H9 (cell line): Measurements from ENCODE around the gene FAM83F. TPM values are rescaled to one million over a fixed set of nuclear protein-coding genes. Genes with fewer than 3 reads are reported as not detected.

Source experiments
- DNase-seq: peaks from one replicate; pipeline ENCODE4 v3.0.0-alpha.2; 2017
- H2AFZ ChIP-seq: one replicate; pipeline ENCODE4 v1.6.1; 2013; ENCODE audit warnings: mild to moderate bottlenecking, low read length, control low read depth, moderate library complexity
- H2AK5ac ChIP-seq: 2 replicates; pipeline ENCODE4 v1.6.1; 2013; ENCODE audit warnings: low read length, control low read depth, mixed read lengths; ENCODE audit not compliant: insufficient read length
- H2BK120ac ChIP-seq: one replicate; pipeline ENCODE4 v1.6.1; 2013; ENCODE audit warnings: low read depth, mild to moderate bottlenecking, low read length, control low read depth, inconsistent platforms; ENCODE audit not compliant: poor library complexity, severe bottlenecking
- H2BK12ac ChIP-seq: 2 replicates; pipeline ENCODE4 v1.6.1; 2013; ENCODE audit warnings: low read length, control low read depth, mixed read lengths, low read depth; ENCODE audit not compliant: insufficient read length
- H2BK15ac ChIP-seq: 2 replicates; pipeline ENCODE4 v1.6.1; 2013; ENCODE audit warnings: low read depth, low read length, control low read depth
- H2BK20ac ChIP-seq: one replicate; pipeline ENCODE4 v1.6.1; 2013; ENCODE audit warnings: low read depth, mild to moderate bottlenecking, low read length, control low read depth, inconsistent platforms; ENCODE audit not compliant: poor library complexity, severe bottlenecking
- H2BK5ac ChIP-seq: 2 replicates; pipeline ENCODE4 v1.6.1; 2013; ENCODE audit warnings: low read length, control low read depth, mixed read lengths; ENCODE audit not compliant: insufficient read length
- H3K14ac ChIP-seq: 2 replicates; pipeline ENCODE4 v1.6.1; 2013; ENCODE audit warnings: low read length, control low read depth; ENCODE audit not compliant: insufficient read depth
- H3K18ac ChIP-seq: 2 replicates; pipeline ENCODE4 v1.6.1; 2013; ENCODE audit warnings: low read depth, mild to moderate bottlenecking, mixed read lengths, low read length, control low read depth; ENCODE audit not compliant: insufficient read length
- H3K23ac ChIP-seq: 2 replicates; pipeline ENCODE4 v1.6.1; 2013; ENCODE audit warnings: low read length, control low read depth, mixed read lengths, low read depth; ENCODE audit not compliant: insufficient read length
- H3K23me2 ChIP-seq: 2 replicates; pipeline ENCODE4 v1.6.1; 2013; ENCODE audit warnings: low read depth, mild to moderate bottlenecking, mixed read lengths, low read length, control low read depth; ENCODE audit not compliant: insufficient read length, poor library complexity, severe bottlenecking
- H3K27ac ChIP-seq: 2 replicates; pipeline ENCODE4 v1.5.1; 2013; ENCODE audit warnings: low read length, control low read depth, mixed read lengths, low read depth; ENCODE audit not compliant: insufficient read length
- H3K27me3 ChIP-seq: 2 replicates; pipeline ENCODE4 v1.6.1; 2013; ENCODE audit warnings: low read length, control low read depth, inconsistent platforms; ENCODE audit not compliant: insufficient read depth
- H3K4ac ChIP-seq: 2 replicates; pipeline ENCODE4 v1.6.1; 2013; ENCODE audit warnings: low read depth, mild to moderate bottlenecking, control low read depth, inconsistent platforms, low read length, moderate library complexity
- H3K4me1 ChIP-seq: 2 replicates; pipeline ENCODE4 v1.6.1; 2013; ENCODE audit warnings: low read length, control low read depth, inconsistent platforms; ENCODE audit not compliant: insufficient read depth
- H3K4me2 ChIP-seq: 2 replicates; pipeline ENCODE4 v1.6.1; 2013; ENCODE audit warnings: low read length, control low read depth, mixed read lengths; ENCODE audit not compliant: insufficient read length, insufficient read depth
- H3K56ac ChIP-seq: 2 replicates; pipeline ENCODE4 v1.6.1; 2013; ENCODE audit warnings: low read depth, mild to moderate bottlenecking, mixed read lengths, low read length, control low read depth; ENCODE audit not compliant: insufficient read length
- H3K79me1 ChIP-seq: 2 replicates; pipeline ENCODE4 v1.6.1; 2013; ENCODE audit warnings: low read depth, mild to moderate bottlenecking, moderate library complexity, low read length, control low read depth, inconsistent platforms; ENCODE audit not compliant: insufficient read depth, poor library complexity, severe bottlenecking
- H3K79me2 ChIP-seq: 2 replicates; pipeline ENCODE4 v1.6.1; 2013; ENCODE audit warnings: low read length, control low read depth, inconsistent platforms; ENCODE audit not compliant: insufficient read depth
- H3K9ac ChIP-seq: 2 replicates; pipeline ENCODE4 v1.6.1; 2013; ENCODE audit warnings: low read length, control low read depth, mixed read lengths; ENCODE audit not compliant: insufficient read length; ENCODE audit errors: extremely low read depth
- H3K9me3 ChIP-seq: one replicate; pipeline ENCODE4 v1.6.1; 2013; ENCODE audit warnings: low read depth, low read length, inconsistent platforms; ENCODE audit not compliant: control insufficient read depth
- H3T11ph ChIP-seq: one replicate; pipeline ENCODE4 v1.6.1; 2013; ENCODE audit warnings: mild to moderate bottlenecking, low read length, control low read depth, inconsistent platforms
- H4K20me1 ChIP-seq: one replicate; pipeline ENCODE4 v1.6.1; 2013; ENCODE audit not compliant: control insufficient read depth, insufficient read length, insufficient read depth
- H4K5ac ChIP-seq: 2 replicates; pipeline ENCODE4 v1.6.1; 2013; ENCODE audit warnings: low read depth, mild to moderate bottlenecking, mixed read lengths, low read length, control low read depth; ENCODE audit not compliant: insufficient read length
- H4K8ac ChIP-seq: replicated peaks from 2 replicates; pipeline ENCODE4 v1.6.1; 2013; ENCODE audit warnings: low read length, control low read depth, mixed read lengths, low read depth; ENCODE audit not compliant: insufficient read length
- H4K91ac ChIP-seq: 2 replicates; pipeline ENCODE4 v1.6.1; 2013; ENCODE audit warnings: low read depth, mild to moderate bottlenecking, moderate library complexity, mixed read lengths, low read length, control low read depth; ENCODE audit not compliant: insufficient read length
- H3K27ac Mint-ChIP-seq, 3 experiments: 2 replicates in 2 of 3; 3 replicates in 1 of 3; pipeline ENCODE4 v1.8.0; 2020 to 2021; ENCODE audit warnings: mixed read lengths in 3 of 3, mild to moderate bottlenecking in 1 of 3, moderate library complexity in 1 of 3
- H3K27me3 Mint-ChIP-seq: 2 replicates; pipeline ENCODE4 v1.8.0; 2021; ENCODE audit warnings: low read depth, mild to moderate bottlenecking, moderate library complexity, mixed read lengths
- H3K36me3 Mint-ChIP-seq, 3 experiments: 2 replicates in 2 of 3; 3 replicates in 1 of 3; pipeline ENCODE4 v1.8.0; 2020 to 2021; ENCODE audit warnings: low read depth in 3 of 3, mixed read lengths in 3 of 3; ENCODE audit not compliant: insufficient read depth in 1 of 3
- H3K4me1 Mint-ChIP-seq, 2 experiments: 2 replicates each; pipeline ENCODE4 v1.8.0; 2020; ENCODE audit warnings: mixed read lengths in 2 of 2
- H3K4me3 Mint-ChIP-seq, 2 experiments: 2 replicates in 1 of 2; 3 replicates in 1 of 2; pipeline ENCODE4 v1.8.0; 2020 to 2021; ENCODE audit warnings: mild to moderate bottlenecking in 2 of 2, mixed read lengths in 2 of 2, moderate library complexity in 1 of 2
- H3K9me3 Mint-ChIP-seq, 2 experiments: 2 replicates in 1 of 2; 3 replicates in 1 of 2; pipeline ENCODE4 v1.8.0; 2020; ENCODE audit warnings: mild to moderate bottlenecking in 2 of 2, mixed read lengths in 2 of 2, moderate library complexity in 1 of 2
- WGBS: extraction: QIAGEN DNeasy Blood & Tissue Kit; methylation state at CpG from one replicate; pipeline ENCODE4 v1.1.7; 2013; ENCODE audit warnings: missing lambda C conversion rate, low lambda C conversion rate, mixed read lengths; ENCODE audit not compliant: insufficient read length; ENCODE audit errors: extremely low coverage; 5-methylcytosine and 5-hydroxymethylcytosine counted together
- total RNA-seq: library from RNA; stranded (reverse); gene quantifications from 2 replicates; pipeline ENCODE4 v1.2.1, GENCODE V29; 2021
- TF ChIP-seq, protein P1 (sequence below): fragments of 200-600 bp; sonication (generic); conservative IDR thresholded peaks from 3 replicates; pipeline ENCODE4 v1.8.0; 2021; ENCODE audit warnings: antibody characterized with exemption, mild to moderate bottlenecking

Gene FAM83F
- total RNA-seq, 1 experiment from 2014 or later, result 17.4 TPM

DNA sequence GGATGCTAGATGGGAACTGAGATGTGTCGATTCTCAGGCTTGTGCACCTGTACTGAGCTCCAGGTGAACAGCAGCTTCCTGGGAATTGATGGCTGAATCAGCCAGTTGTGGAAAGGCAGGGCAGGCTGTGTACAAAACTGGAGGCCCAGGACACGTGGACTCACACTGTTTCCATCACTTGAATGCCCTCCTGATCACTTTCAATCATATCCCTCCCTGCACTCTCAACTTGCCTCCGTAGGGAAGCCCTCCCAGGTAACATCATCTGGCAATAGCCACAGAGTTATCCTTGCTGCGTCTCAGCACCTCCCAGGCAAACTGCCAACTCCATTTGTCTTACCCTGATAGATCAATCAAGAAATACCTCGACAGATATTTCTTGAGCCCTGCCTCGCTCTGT is 10.1 kb downstream of the FAM83F start:
- peak overlapping the region in 1 of 3 experiments; percentile 7; a peak in 1 of 7 replicates for H3K27ac Mint-ChIP-seq
- Histone ChIP-seq H3K4me1 (peaks cover 10% of the 10 kb centered on the region), H3K4me2 (no peak overlapping the region), H3K79me2 (peaks cover 6% of the 10 kb centered on the region; the same call in 1 of the 2 replicates), H3K18ac (no peak overlapping the region), H3K23ac (no peak overlapping the region), H3K27me3 (no peaks in the 10 kb centered on the region), H3T11ph (no peak overlapping the region), H3K4ac (no peak overlapping the region), H2BK120ac (no peak overlapping the region), H3K79me1 (peaks cover 7% of the 10 kb centered on the region), H3K14ac (no peak overlapping the region), H2AK5ac (no peak overlapping the region), H3K9me3 (no peaks in the 10 kb centered on the region), H2BK5ac (no peak overlapping the region), H2AFZ (no peak overlapping the region), H4K91ac (no peak overlapping the region), H3K56ac (no peak overlapping the region), H2BK15ac (no peak overlapping the region), H2BK12ac (no peak overlapping the region), H2BK20ac (no peak overlapping the region), H3K27ac (no peak overlapping the region), H4K8ac (no peak overlapping the region), H3K23me2 (peaks cover 4% of the 10 kb centered on the region), H3K9ac (no peak overlapping the region), H4K5ac (no peak overlapping the region), H4K20me1 (peaks cover 5% of the 10 kb centered on the region)
- WGBS, result no CpG with 5 or more reads among the region's 6 CpGs
- no peaks in the 10 kb centered on the region for H3K9me3 Mint-ChIP-seq
- peaks cover 4 to 9% (median 5%) of the 10 kb centered on the region in 3 experiments; a peak in 6 of 7 replicates for H3K36me3 Mint-ChIP-seq
- peaks cover 25% of the 10 kb centered on the region for H3K27me3 Mint-ChIP-seq
- H3K4me1 Mint-ChIP-seq, result peaks cover 64 to 70% of the 10 kb centered on the region in 2 experiments
- TF ChIP-seq, protein P1, sequence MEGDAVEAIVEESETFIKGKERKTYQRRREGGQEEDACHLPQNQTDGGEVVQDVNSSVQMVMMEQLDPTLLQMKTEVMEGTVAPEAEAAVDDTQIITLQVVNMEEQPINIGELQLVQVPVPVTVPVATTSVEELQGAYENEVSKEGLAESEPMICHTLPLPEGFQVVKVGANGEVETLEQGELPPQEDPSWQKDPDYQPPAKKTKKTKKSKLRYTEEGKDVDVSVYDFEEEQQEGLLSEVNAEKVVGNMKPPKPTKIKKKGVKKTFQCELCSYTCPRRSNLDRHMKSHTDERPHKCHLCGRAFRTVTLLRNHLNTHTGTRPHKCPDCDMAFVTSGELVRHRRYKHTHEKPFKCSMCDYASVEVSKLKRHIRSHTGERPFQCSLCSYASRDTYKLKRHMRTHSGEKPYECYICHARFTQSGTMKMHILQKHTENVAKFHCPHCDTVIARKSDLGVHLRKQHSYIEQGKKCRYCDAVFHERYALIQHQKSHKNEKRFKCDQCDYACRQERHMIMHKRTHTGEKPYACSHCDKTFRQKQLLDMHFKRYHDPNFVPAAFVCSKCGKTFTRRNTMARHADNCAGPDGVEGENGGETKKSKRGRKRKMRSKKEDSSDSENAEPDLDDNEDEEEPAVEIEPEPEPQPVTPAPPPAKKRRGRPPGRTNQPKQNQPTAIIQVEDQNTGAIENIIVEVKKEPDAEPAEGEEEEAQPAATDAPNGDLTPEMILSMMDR, result no peak
- H3K4me3 Mint-ChIP-seq, result no peak overlapping the region
- no peak for DNase-seq
